HG02938 (cell line): ENCODE data around the gene MGAT1.

Experiments used
- ATAC-seq: cut with Tn5 transposase; IDR thresholded peaks from one replicate; pipeline ENCODE4 v1.9.1; 2021; ENCODE audit warnings: mild to moderate bottlenecking, moderate library complexity; ENCODE audit not compliant: unreplicated experiment

MGAT1 gene

DNA sequence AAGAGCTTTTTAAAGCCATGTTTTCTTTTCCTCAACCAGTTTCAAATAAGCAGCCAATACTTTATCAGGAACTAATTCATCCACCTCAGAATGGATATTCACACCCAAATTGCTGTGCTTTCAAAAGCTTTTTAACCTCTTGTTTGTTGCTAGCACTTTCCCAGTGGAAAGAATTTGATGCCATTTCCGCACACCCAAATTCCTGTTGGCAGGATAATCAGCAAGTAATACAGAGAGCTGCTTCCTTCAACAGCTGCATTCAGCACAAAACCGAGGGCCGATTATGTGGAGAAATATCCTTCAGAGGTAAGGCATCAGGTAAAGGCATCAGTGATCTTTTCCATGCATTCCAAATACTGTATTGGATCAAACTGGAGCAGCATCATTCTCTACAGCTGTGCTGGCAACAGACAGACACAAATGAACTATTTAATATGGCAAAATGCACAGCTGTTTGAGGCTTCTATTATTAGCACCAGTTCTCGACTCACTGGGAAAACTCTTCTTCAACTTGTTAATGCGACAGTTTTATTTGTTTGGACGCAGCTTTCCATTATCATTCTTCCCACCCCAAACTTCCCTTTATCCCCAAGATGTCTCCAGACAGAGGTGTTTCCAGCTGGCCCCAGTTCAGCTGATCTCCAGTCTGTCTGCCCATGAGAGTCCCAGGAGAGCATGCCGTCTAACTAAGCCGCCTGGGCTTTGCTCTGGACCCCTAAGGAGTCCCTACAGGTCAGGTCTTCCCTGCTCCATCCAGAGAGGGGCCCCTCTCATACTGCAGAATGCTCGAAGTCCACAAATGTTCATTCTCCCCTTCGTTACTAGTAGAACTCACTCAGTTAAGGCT is 22.2 kb upstream of the MGAT1 start:
- ATAC-seq = no peak

DNA sequence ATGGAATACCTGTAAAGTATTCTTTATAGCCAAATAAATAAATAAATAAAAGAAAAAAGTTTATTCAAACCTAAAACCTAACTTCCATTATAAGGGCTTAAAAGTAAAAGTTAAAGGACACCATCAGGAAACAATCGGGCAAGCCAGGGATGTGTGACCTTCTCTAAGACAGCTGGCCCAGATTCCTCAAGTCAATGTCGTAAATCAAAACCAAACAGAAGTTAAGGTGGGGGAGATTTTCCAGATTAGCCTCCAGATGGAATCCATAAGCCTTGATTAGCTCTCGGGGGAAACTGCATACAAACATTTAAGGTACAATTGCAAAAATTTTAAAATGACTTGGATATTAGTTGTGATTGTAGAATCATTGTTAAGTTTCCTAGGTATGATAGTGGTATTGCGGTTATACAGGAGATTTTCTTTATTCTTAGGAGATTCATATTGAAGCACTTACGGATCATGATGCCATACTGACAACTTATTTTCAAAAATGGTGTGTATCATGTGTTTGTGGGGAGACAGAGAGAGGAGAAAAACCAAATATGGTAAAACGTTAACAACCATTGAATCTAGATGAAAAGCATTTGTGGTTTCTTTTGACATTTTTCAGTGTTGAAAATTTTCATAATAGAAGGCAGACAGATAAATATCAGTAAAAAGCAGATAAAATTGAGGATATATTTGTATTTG is 21.5 kb upstream of the MGAT1 start:
- ATAC-seq = no peak

DNA sequence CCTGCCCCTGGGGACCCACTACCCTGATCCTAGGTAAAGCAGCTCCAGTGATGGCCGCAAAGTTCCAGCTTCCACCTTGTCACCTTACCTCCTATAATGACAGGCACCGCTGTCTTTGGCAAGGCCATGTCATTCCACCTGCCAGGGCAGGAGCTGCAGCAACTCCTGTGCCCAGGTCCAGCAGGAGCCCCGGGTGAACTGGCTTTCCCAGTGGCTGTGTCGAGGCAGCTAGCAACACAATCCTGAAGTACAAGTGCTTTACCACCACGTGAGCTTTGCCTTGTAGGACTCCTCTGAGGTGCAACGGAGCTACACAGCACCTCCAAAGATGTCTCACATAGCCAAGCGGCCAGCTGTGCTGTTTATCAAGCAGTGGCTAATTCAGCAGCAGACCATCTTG is 20.7 kb upstream of the MGAT1 start:
- no peak for ATAC-seq

DNA sequence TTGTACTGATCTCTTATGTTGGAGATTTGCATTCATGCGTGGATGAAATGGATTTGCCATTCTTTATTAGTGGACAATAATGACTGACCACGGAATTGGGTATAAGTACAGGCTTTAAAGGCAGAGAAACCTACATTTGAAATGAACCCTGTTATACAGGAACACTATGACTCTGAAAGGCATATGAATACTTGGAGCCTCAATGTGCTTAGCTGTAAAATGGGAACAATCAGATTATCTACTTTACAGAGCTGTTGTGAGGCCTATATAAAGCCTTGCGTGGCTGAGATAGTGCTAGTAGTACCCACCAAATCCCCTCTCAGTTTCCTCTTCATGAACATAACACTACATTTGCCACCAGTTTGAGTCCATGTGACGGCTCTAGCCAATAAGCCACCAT is 18.9 kb upstream of the MGAT1 start:
- ATAC-seq = no peak

DNA sequence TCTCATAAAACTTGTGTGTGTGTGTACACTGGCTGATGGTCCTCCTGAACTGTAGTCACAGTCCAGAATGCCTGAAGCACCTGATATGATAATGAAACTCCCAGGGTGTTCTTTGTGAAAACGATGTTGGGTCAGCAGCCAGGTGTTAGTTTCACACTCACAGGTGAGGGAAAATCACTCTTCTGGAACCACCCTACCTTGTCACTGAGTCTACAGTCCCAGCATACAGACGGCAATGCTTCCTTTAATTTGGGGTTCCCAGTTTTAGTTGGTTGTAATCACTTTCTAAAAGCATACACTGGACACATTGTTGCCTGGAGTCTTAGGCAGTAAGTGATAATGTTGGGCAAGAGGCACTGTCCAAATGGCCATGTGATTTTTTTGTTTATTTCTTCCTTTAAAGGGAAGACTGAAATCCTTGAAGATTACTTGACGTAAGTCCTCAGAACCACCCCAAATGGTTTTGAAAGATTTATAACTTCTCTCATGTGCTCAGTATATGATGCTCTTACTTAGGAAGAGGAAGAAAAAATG is 18.2 kb upstream of the MGAT1 start:
- no peak for ATAC-seq

DNA sequence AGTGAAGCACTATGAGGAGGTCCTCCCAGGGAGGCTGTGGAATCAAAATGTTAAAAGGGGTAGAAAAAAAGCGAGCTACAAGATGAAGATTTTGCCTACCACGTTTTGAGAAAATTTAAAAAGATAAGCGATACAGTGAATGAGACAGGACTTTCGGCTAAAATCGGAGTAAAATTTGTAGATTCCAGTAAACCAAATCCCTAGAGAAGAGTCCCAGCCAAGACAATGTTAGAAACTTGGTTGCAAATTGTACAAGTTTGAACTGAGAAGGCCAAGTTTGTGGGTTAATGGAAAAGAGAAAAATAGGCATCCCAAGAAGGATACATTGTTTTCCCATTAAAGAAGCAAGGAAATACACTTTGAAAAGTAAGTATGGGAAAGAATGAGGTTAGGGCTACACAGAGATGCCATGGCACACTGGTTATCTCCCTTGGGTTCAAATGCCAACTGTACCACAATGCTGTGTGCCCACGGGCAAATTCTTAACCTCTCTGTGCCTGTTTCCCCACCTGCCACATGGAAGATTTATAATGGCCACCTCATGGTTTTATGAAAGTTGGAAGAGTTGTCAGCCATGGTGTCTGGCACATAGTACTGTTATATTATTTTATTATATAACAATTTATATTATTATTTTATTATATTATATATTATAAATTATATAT is 16.2 kb upstream of the MGAT1 start:
- no peak for ATAC-seq

DNA sequence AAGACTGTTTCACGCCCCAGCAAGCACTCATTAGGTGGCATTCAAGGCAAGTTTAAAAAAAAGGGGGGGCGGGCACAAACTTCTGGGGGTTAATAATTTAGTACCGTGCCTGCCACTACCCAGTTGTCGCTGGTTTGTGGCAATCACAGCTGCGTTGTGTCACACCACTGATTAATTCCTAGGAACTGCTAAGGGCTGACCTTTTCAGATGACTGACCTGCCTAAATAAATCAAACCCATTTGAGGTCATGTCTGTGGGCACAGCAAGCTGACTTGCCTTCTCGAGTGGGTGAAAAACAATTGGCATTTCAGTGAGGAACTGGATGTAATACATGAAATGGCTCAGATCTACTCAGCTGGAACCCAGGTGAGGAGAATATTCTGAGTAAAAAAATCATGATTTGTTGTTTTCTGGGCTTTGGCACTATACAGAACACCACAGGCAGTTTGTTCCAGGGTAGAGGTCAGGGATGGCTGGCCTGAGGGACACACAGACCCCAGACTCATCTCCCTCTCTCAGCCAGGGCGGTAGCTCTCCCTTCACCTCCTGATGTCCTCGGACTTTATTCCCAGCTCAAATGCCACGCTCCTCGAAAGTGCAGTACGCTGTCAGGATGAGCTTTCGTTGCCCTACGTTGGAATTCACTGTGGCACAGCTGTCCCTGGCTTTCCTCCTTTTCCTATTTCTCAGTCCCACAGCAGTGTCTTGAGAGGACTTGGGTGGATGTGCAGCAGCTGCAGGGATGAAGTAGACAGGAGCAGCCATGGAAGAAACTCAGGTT is 15.5 kb upstream of the MGAT1 start:
- no peak for ATAC-seq

DNA sequence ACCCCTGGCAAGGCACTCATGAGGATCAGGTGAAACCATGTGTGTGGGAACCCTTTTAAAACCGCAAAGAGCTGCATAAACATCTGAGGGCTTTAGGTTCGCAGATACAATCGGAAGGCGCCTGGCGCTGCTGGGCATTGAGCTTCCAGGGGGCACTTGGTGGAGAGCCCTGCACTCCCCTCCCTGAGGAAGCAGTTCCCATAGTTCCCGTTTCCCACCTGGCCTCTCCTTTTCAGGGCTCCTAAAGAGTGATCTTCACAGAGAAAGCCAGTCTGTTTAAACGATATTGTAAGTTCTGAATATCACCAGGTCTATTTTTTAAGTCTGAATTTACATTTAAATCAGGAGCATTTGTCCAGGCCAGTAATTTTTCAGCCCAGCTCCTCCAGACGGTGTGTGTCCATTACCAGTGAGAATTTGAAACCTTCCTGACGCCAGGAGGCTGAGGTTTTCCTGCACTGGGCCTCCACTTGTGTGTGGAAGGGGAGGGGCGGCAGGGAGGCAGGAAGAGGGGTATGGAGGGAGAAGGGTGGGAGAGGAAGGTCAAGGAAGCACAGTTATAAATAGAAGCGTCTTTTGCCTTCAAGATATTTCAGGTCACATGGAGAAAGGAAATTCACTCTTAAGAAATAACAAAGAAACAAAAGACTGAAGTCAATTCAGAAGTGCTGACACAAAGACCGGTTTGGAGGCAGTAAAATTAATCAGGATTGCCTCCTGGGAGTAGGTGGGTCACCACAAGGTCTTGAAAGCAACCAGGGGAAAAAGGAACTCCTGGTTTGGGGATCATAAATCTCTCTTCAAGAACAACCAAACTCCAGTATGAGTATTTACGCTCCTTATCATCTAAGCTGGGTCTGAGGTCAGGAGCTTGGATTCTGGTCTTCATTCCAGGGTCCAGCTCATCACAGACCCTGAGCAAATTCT is 14.3 kb upstream of the MGAT1 start:
- ATAC-seq = no peak

DNA sequence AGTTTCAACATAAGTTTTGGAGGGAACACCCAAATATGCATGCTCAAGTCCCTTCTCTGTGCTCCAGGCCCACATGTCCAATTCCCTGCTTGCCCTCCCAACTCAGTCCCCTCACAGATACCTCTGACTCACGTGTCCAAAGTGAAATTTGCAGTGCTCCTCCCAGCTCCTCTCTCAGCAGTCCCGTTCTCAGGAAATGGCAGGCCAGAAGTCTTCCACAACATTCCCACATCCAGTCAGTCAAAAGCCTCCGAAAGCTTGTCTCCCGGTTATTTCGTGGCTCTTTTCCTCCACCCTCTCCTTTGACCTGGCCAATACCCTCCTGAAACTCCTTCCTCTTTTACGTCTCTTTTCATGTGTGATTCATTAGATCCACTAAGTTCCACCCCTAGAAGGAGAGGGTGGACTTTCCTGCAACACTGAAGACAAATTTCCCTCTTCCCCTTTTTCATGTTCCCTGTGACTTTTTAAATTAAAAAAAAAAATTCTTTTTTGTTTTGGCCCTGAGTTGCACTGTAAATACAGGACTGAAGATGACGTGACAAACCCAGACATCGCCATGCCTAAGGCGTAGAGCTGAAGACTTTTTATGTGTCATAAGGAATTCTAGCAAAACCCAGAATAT is 12.8 kb upstream of the MGAT1 start:
- ATAC-seq = no peak

DNA sequence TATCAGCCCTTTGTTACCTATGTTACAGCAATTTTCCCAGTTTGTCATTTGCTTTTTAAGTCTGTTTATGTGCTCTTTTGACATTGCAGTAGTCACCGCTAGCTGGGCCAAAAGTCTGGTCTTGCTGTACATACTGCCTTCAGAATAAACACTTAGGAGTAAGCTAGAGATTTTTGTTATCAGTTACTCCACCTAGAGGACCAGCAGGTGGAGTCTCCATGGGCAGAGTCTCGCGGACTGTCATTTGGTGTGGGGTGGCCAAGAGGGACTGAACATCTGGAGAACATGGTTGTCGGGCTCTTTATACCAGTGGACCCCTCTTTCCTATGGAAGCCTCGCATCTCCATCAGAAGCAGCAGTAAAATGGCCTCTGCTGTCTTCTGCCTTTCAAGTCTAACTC is 10.8 kb upstream of the MGAT1 start:
- ATAC-seq = no peak

DNA sequence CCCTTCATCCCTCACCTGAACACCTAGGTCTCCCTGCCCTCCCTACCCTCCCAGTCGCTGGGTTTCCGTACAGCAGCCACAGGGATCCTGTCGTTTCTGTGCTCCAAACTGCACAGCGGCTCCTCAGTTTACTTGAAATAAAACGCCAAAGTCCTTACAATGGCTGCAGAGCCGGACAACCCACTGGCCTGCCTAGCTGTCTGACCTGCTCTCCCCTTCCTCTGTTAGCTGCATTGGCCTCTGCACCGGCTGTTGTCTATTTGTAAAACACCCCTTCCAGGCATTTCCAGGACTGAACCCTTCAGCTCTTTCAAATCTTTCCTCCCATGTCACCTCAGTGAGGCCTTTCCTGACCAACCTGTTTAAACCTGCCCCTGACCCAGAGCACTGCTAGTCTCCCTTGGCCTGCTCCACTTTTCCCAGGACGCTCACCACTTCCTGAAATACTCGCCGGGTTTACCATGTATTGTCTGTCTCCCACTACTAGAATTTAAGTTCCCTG is 9.1 kb upstream of the MGAT1 start:
- ATAC-seq = no peak

DNA sequence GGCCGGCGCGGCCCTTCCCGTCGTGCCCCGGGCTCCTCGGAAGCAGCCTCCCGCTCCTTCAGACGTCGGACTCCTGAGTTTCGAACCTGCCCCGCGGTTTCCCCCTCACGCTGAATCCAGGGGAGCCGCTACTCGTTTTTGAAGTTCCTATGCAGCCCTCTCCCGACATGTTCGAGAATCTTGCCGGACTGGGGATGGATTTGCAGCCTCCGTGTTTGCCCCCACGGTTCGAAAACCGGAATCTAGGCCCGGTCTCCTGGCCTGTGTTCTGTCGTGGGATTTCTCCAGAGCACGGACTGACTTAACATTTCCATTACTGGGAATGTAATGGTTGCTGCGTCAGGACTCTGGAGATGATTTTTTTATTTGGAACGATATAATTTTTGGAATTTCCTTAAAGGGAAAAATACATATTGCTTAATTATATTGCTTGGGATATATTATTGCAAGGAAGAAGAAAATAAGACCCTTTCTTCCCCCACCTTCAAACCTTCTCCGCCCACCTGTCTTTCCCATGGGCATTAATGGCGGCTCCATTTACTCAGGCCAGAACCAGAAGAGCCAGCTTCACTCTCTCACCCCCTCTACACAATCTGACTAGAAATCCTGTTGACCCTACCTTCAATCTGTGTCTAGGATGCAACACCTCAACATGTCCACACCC is 8.5 kb upstream of the MGAT1 start:
- ATAC-seq = no peak

DNA sequence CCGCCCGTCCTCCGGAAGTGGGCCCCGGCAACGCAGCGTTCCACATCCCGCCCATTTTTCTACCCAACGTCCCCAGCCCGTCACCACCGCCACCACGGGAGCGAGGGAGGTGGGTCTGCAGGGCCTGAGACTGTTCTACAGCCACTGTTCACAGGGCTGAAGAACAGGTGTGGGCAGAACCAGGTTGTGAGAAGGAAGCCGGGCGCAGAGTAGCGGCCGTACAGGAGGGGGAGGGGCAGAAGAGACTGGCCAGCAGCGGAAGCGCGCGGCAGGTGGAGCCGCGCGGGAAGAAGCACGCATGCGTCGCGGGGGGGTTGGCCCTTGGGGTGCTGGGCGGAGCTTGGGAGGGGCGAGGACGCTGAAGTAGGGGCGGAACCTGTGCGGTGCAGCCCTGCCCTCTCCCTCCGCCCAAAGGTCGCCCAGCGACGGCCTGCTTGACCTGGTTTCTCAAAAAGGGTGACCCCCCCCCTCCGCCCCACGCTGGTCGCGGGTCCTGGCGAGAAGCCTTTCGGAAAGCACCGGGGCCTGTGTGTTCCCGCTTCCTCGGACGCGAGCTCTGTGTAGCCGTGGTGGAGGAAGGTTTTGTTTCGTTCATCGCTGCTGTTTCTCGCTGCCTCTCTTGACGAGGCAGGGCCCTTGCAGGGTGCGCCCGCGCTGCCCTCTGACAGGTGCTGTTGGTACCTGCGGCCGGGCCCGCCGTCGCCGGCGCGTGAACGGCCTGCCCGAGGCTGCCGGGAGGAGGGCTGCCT is 7.8 kb upstream of the MGAT1 start:
- ATAC-seq = peak; percentile 63

DNA sequence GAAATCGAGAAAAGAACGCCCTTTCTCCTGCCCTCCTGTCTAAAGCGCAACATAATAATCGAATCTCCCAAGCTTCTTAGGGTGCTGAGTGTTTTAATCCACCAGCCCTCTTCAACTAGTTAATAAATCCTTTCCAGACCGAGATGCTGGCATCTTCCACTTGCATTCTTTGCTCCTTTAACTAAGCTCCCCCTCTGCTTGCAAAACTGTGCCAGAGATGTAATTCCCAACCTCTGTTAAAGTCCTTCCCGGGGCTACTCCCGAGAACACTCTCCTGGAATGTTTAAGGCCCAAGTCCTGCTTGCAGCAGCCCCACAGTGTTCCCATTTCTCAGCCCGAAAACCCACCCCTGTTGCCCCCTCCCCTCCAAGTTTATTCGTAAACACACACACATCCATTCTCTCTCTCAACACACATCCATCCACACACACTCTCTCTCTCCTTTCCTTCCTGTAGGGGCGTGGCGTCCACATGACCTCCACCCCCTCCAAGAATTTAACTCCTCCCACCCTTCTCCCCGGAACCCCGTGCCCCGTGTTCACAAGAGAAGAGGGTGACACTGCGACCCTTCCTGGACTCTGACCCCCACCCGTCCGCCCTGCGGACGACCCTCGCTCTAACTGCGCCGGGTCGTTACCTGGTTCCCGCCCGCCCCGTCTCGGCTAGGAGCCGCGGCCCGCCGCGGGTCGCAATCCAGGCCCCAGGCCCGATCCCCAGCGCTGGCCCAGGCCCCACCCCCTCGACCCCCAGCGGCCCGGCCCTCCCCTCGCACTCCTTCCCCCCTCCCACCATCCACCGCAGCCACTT is 7.0 kb upstream of the MGAT1 start:
- peak; percentile 59 for ATAC-seq

DNA sequence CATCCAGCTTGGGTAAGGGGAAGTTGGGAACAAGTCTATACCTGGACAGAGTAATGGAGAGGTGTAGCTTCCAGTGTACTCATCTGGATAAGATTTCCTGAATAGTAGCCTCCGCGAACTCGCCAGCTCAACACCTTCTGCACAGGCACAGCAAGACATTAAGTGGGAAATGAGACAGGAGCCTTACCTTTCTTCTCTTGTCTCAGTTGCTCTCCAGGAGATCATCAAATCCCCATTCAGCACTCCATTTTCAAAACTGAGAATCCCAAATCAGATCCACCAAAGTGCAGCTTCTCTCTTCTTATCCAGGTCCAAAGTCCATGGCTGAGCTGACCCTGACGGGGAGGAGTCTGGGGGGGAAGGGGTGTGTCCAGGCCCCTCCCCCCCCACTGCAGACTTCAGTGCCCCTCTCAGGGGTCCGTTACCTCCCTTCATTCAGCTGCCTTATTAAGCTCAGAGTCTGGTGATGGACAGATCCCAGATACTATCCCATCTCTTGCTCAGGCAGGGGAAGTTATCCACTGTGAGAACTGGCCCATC is 5.9 kb upstream of the MGAT1 start:
- ATAC-seq = no peak

DNA sequence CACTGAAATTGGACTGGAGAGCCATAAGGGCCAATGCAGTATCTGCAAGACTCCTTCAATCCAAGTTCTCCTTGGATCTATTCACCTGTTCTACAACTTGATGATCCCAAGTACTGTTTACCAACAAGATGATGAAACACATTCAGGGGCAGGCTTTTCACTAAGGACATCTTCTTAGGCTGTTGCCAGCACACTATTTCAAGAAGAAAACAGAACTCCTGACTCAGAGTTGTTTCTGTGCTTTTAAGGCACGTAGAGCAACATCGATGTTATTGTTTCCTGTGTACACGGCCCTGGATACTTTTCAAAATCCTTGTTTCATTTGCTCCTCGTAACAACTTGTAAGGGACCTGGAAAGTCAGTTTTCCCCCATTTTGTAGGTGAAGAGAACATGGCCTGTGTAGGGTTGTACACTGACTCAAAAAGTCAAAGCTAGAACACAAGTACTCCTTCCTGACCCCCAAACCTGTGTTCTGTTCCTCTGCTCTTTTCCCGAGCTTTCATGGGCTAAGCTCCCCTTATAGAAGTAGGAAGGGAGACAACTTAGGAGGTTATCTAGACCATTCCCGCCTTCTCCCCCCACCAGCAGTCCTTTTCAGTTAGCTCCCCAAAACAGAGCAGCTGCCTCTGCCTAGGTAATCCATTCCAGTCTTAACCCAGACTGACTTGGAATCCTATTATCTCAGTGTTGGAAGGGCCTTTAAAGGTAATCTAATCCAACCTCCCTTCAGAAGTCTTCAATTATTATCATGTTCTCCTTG is 5.2 kb upstream of the MGAT1 start:
- ATAC-seq = no peak
